Activated T-helper 1 cell treated with Interleukin-2 at 50 U/mL for 16 hours (primary cell): ENCODE measurements around the gene GNAZ.

Source experiments
- DNase-seq: peaks from one replicate; pipeline ENCODE4 v3.0.0-alpha.2; 2020; ENCODE audit warnings: low read depth

GNAZ gene

DNA sequence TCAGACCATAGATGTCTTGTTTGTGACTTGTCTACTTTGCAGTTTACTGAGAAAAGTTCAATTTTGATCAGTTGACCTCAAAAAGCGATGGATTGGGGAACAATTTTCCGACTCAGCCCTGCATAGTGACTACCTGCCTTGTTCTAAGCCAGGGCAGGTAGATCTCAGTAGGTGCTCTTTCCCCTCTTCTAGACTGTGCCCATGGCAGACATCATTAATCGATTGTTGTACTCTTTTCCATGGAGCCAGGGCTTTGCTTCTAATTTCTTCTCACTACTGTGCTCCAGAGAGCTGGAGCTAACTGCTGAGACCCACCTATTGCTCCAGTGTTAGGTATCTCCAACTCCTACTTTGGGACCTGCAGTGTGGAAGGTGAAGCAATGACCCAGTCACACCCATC, 84.8 kb downstream of the GNAZ start:
- DNase-seq = no peak

DNA sequence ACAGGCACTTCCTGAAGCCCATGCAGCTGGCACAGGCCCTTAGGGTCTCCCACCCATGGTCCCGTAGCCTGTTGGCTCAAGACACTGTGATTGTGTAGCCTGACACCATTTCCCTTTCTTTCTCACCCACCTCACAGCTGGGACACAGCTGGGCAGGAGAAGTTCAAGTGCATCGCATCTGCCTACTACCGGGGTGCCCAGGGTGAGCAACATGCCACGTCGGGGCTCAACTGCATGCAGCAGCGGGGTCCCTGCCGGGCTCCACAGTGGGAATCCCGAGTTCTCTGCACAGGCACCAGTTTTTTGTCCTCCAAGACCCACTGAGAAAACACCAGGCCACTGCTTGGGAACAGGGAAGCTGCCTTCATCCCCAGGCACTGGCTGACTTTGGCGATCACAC, 85.5 kb downstream of the GNAZ start:
- DNase-seq = no peak

DNA sequence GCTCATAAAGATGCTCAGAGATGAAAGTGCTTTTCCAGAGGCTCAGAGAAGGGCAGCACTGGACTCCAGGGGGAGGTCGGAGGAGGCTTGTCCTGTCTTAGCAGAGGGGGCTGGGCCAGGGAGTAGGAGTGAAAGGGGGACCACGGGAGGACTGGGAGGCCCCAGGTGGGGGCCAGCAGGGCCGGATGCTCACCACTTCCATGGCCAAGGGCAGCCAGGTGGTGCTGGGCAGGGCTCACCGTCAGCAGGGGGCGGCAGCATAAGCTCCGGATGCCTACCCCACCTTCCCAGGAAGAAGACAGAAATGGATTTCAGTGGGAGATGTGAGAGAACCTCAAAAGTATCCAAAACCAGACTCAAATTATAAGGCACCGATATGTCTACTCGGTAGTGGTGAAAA, 86.0 kb downstream of the GNAZ start:
- no peak for DNase-seq

DNA sequence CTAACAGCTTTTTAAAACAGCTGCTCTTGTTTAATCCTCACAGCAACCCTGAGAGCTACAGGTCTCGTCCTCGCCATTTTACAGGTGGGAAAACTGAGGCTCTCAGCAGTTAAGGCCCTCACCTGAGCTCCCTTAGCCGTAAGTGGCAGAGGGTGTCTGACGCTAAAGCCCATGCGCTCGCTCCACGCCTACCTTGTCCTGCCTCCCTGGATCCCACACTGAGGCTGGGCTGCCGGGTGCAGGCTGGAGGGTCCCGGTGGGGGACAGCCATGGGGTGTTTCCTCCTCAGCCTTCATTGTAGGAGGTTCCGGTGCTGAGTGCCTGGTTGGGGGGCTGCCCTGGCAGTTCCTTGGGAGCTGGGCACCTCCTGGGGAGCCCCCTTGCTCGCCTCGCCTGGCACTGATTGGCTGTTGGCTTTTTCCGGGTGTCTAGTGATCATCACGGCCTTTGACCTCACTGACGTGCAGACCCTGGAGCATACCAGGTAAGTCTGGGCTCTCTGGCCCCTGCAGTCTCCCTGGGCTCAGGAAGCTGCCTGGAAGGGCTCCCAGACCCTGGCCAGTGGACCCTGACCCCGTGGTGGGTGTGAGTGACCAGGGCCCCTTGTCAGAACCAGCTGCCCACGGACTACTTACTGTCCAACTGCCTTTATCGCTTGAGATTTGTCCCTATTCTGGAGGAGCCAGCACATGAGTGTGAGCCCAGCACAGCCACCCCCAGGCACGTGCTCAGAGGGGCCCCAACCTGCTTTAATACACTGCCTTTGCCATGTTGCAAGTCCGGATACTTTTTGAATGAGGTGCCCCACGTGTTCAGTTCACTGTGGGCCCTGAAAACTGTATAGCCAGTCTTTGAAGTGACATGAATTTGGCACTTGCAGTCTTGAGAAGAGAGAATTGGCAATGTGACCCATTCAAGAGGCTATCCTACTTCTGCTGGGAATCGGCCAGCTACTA, 87.5 kb downstream of the GNAZ start:
- DNase-seq = no peak

DNA sequence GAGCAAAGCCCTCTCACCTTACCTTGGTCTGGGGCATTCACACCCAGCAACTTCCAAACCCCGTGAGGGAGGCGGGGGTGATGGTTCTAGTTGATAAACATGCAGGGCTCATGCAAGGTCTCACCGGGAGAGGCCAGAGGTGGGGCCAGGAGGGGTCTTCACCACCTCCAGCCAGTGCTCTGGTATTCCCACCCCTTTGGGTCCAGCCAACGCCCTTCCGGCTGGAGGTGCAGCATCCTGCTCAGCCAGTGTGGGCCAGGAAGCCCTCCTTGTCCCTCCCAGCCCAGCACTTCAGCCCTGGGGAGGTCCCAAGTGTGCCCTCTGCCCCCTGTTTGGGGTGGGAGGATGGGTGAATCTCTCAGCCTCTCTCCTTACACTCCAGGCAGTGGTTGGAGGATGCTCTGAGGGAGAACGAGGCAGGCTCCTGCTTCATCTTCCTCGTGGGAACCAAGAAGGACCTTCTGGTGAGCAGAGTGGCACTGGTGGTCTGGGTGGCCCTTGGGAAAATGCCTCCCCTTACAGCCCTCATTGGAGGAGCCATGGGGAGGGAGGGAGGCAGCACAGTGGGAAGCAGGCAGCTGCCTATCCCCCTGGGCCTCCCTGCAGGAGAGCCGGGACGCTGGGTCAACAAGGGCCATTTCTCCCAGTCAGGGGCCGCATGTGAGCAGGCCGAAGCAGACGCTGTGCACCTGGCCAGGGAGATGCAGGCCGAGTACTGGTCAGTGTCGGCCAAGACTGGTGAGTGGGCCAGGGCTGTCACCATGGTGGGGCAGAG, 88.4 kb downstream of the GNAZ start:
- no peak for DNase-seq

DNA sequence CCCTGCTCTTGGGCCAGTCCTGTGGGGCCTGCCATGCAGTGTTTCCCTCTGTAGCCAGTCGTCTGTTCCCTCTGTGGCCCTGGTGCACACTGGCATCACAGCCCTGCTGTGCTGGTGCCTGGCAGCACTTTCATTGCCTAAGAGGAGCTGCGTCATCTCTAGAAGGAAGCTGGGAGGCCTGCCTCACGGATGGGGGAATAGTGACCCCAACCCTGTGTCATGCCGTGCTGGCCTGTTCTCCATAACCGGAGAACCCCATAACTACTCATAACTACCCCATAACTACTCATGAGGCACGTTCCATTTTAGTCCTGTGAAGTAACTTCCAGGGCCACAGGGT, 88.9 kb downstream of the GNAZ start:
- no peak for DNase-seq

DNA sequence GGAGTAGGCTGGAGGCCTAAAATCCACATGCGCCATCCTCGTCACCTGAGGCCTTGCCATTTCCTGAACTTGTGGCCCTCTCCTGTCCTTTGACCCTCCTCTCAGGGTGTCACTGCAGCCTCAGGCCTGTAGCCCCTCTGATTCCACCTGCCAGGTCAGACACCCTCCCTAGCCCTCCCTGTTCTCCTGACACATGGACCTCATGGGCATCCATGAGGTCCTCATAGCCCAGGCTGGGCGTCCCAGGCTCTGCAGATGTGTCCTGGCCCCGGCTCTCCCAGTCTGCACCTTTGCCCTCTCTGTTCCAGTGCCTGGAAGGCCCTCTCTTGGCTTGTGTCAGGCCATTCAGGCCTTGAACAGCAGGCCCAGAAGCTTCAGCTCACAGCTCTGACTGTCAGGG, 90.7 kb downstream of the GNAZ start:
- DNase-seq = no peak

DNA sequence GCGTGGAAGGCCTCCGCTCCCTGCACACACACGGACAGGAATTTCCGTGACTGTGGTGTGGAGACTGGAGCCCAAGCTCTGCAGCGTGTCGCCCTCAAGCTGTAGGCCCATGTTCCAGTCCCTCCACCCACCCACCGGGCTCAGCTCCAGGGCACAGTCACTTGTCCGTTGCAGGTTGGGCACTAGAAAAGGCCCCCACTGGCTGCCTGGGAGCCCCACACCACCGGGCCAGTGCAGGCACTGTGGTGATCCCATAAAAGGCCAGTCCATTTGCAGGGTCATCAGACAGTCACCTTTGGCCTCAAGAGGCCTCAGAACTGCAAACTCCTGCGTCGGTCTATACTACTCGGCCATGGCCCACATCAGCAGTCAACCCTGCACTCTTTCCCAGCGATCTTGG, 91.3 kb downstream of the GNAZ start:
- DNase-seq = no peak

DNA sequence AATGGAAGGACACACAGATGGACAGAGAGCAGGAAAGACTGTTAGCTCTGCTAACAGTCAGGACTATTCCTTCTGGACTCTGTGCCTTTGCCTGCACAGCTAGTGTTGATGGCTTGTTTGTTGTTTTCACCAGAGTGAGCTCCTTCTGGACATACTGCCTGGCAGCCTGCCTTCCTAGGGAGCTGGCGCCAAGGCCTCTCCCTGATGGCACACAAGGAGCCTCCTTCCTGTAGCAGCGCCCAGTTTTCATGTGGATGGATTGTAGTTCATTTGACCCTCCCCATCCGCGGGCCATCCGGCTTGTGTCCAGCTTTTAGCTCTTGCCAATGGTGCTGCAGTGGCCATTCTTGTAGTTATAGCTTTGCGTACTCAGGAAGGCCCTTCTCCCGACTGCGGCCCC, 93.3 kb downstream of the GNAZ start:
- DNase-seq = no peak

DNA sequence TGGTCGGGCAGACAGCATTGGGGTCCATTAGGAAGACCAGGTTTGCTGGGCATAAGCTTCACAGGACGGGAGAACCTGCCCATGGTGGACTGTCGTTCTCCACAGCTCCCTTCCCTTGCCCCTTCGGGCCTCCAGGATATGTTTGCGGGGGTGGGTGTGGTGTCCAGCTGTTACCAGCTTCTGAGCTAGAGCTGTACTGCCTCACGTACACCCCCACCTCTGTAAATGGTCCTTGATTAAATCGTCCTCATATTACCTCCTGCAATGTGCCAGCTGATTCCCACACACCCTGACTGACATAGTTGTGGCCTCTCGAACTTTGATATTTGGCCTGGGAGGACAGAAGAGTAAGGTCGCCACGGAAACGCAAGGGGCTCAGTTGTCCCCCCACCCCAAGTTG, 93.8 kb downstream of the GNAZ start:
- no peak for DNase-seq

DNA sequence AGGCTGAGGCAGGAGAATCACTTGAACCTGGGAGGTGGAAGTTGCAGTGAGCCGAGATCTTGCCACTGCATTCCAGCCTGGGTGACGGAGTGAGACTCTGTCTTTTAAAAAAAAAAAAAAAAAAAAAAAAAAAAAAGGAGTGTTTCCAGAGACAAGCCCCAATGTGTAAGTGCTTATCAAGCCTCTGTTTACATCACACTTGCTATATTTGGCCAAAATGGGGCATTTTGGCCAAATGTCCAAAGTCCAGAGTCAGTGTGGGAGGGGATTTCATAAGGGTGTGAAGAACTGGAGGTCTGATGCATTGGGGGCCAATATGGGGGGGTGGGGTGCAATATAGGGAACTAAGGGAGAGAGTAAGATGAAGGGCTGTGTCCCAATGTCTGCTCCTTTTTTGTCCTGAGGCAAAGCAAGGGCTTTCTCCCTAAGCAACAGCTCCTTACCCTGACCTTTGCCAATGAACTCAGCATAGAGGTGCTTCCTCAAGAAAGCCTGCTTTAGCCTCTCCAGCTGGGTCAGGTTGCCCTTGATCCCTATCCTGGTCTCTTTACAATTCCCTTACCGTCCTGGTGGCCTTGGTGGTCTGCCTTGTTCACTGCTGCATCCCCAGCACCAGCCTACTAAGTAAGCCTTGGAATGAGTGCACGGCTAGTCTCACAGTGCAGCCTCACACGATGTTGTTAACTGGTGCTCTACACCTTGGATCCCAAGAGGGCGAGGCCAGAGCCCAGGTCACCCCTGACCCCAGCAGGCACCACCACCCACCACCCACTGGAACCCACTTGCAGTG, 95.9 kb downstream of the GNAZ start:
- no peak for DNase-seq

DNA sequence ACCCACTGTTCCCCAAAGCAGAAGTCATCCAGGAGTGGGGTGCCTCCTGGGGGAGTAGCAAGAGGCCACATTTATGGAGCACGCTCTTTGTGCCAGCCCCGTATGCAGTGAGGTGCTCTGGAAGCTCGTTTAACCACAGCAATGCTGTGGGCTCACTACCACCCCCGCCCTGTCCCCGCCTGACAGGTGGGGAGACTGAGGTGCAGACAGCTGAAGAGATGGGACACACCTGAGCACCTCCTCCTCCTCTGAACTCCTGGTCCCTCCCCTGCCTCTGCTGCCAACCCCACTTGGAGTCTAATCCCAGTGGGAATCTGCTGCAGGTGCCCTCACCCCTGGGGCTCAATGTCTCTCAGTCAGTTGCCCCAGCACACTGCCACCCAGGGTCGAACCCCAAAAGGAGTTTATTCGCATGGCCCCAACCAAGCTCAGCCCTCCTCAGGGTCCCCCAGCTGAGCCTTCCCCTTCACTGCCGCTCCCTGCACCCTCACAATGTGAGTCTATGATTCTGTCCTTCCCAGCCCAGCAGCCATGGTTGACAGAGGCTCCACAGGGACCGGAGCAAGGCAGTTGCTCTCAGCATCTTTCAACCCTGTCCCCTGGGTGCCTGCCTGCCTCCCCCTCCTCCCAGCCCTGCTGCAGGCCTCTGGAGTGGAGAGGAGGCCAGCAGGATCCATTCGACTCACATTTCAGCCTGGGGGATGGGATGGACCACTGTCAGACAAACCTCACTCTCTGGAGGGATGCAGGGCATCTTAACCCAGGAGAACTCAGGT, 96.7 kb downstream of the GNAZ start:
- DNase-seq = no peak

DNA sequence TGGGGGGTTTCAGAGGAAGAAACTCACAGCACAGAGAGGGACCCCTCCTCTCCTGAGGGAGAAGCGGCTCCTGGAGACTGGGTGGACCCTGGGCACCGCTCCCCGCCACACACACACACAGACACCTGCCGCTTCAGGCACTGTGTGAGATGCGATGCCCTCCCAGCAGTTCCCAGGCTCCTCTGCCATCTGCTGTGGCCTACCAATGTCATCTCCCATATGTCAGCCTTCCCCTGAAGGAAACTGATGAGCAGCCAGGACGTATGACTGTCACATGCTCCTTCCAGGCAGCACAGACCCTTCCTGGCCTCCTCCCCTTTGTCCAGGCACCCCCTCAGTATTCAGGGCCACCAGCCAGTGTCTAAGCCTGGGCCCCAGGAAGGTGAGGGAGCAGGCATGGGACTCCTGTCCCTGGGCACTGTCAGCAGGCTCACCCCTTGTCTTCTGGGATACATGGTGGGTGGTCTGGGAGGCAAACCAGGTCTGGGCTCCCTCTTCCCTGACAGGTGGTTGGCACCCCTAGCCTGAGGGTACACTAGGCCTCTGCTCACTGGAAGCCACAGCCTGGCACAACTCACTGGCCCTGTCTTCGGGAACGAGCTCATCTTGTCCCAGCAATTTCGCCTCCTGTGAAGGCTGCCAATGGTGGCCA, 98.2 kb downstream of the GNAZ start:
- no peak for DNase-seq

DNA sequence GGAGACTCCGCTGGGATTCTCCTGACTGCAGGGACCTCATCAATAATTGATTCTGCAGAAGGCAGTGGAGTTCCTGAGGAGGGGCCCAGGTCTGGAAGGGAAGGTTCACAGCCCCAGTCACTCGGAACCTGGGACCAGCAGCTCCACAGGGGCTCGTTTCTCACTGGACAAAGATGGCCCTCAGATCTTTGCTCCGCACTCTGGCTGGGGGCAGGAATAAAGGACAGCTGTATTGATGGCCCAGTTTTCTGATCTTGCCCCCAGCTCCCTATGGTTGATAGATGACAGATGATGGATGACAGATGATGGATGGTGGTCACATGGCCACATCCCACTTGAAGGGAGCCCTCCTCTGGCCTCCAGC, 98.7 kb downstream of the GNAZ start:
- no peak for DNase-seq
